Thyroid gland (tissue), 4 donors: ENCODE results near the gene CD6. TPM values are rescaled to one million over a fixed set of nuclear protein-coding genes. Genes with fewer than 3 reads are reported as not detected.

ENCODE experiments used
- DNase-seq, 2 donors: peaks; one replicate each; pipeline ENCODE4 v3.0.0-alpha.2; 2019
- H3K27ac ChIP-seq, 3 donors: fragments of 200-600 bp; sonication (generic); 1 replicate in 2 of 3; 2 replicates in 1 of 3; pipeline ENCODE4 v1.5.1; 2016 to 2019; ENCODE audit warnings: mild to moderate bottlenecking in 1 of 3, moderate library complexity in 1 of 3
- H3K27me3 ChIP-seq: fragments of 200-600 bp; sonication (generic); one replicate; pipeline ENCODE4 v1.5.1; 2019
- H3K36me3 ChIP-seq, 2 donors: fragments of 200-600 bp; sonication (generic); one replicate each; pipeline ENCODE4 v1.5.1; 2016 to 2019
- H3K4me1 ChIP-seq, 2 donors: fragments of 200-600 bp; sonication (generic); one replicate each; pipeline ENCODE4 v1.5.1; 2017 to 2019
- H3K4me3 ChIP-seq, 3 donors: fragments of 200-600 bp; sonication (generic); replicated peaks in 1 of 3; 1 replicate in 2 of 3; 2 replicates in 1 of 3; pipeline ENCODE4 v1.5.1; 2016; ENCODE audit warnings: mild to moderate bottlenecking in 1 of 3
- H3K9me3 ChIP-seq: fragments of 200-600 bp; sonication (generic); one replicate; pipeline ENCODE4 v1.5.1; 2017
- CTCF ChIP-seq, 6 experiments: fragments of 200-600 bp in 3 of 6; fragments of 450-650 bp in 3 of 6; sonication (generic) in 3 of 6; IDR thresholded peaks; one replicate each; pipeline ENCODE4 v1.5.1; 2016 to 2019; ENCODE audit warnings: antibody characterized with exemption in 6 of 6, mild to moderate bottlenecking in 2 of 6, inconsistent platforms in 1 of 6, moderate library complexity in 1 of 6
- POLR2A ChIP-seq, 2 donors: fragments of 450-650 bp; IDR thresholded peaks; one replicate each; pipeline ENCODE4 v1.6.1; 2017; ENCODE audit warnings: antibody characterized with exemption in 2 of 2, mild to moderate bottlenecking in 2 of 2, moderate library complexity in 1 of 2
- WGBS, 2 donors: methylation state at CpG; one replicate each; pipeline ENCODE4 v1.1.5; 2017; 5-methylcytosine and 5-hydroxymethylcytosine counted together
- intact Hi-C: fragments of 100-400 bp; cut with DNase I; formaldehyde crosslinking; loops from one replicate; pipeline ENCODE4 v1.15.1; 2023
- total RNA-seq, 4 donors: library from RNA; depleted of rRNA; stranded (reverse); fragments of >200 nt; gene quantifications; one replicate each; pipeline ENCODE4 v1.2.3, GENCODE V29; 2016

The CD6 gene
- total RNA-seq, 4 donors from 2014 or later: 0.40 to 2.7 (median 0.69) TPM

DNA sequence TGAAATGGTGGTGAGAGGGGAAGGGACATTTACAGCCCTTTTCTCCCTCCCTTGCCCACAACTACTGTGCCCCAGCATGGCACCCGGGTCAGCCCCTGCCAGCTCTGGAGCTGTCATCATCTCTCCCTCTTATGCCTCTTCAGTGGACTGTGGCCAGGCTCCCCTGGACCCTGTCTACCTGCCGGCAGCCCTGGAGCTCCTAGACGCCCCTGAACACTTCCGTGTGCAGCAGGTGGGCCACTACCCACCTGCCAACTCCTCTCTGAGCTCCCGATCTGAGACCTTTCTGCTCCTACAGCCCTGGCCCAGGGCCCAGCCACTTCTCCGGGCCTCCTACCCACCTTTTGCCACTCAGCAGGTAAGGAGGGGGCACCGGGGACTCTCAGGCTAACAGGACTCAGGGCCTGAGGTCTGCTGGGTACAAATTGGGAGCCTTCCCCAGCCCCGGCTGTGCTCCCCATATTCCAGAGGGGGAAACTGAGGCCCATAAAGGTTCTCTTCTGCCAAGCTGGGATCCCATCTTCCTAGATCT lies 44.4 kb upstream of the CD6 start:
- WGBS, 2 donors: 43 to 53% methylated on average over 8 of the region's 8 CpGs
- no peak overlapping the region for H3K4me3 ChIP-seq
- H3K27me3 ChIP-seq: peaks cover 5% of the 10 kb centered on the region
- peaks cover 10 to 24% of the 10 kb centered on the region in 2 donors for H3K4me1 ChIP-seq
- TF ChIP-seq CTCF (IDR thresholded peaks at IDR 0.05): no peak
- TF ChIP-seq POLR2A (IDR thresholded peaks at IDR 0.05): no peak
- H3K9me3 ChIP-seq: no peaks in the 10 kb centered on the region
- intact Hi-C loops: no loop called here
- DNase-seq: no peak
- no peak overlapping the region for H3K27ac ChIP-seq
- peaks cover 7 to 10% of the 10 kb centered on the region in 2 donors for H3K36me3 ChIP-seq

DNA sequence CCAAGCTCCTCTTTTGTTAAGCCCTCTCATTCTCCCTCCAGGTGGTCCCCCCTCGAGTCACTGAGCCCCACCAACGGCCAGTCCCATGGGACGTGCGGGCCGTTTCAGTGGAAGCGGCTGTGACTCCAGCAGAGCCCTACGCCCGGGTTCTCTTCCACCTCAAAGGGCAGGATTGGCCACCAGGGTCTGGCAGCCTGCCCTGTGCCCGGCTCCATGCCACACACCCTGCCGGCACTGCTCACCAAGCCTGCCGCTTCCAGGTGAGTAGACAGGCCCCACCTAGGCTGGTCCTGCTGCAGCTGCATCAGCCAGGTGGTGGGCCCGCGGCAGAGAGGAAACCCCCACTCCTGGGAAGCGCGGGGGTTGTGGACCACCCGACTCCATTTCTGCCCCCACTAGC lies 43.9 kb upstream of the CD6 start:
- Histone ChIP-seq H3K4me1 (peaks cover 10 to 24% of the 10 kb centered on the region in 2 donors), H3K27me3 (peaks cover 5% of the 10 kb centered on the region), H3K27ac (no peak overlapping the region), H3K36me3 (peaks cover 2 to 5% of the 10 kb centered on the region in 2 donors), H3K4me3 (no peak overlapping the region), H3K9me3 (no peaks in the 10 kb centered on the region)
- DNase-seq: peak; percentile 66 to 74
- TF ChIP-seq POLR2A (IDR thresholded peaks at IDR 0.05) (no peak), CTCF (IDR thresholded peaks at IDR 0.05) (peak in 1 of 6 experiments; percentile 12)
- intact Hi-C loops: no loop called here
- 47 to 49% methylated on average over 14 of the region's 16 CpGs for WGBS, 2 donors

GRCh38 chr11:60928563-60929001 lies 42.9 kb upstream of the CD6 start:
- no peak for TF ChIP-seq CTCF (IDR thresholded peaks at IDR 0.05)
- TF ChIP-seq POLR2A (IDR thresholded peaks at IDR 0.05): no peak
- no peak for DNase-seq
- H3K4me1 ChIP-seq: peaks cover 10 to 24% of the 10 kb centered on the region in 2 donors
- H3K27ac ChIP-seq: no peak overlapping the region
- H3K9me3 ChIP-seq: no peaks in the 10 kb centered on the region
- H3K27me3 ChIP-seq: peaks cover 5% of the 10 kb centered on the region
- WGBS, 2 donors: 92 to 95% methylated on average over 9 to 10 of the region's 20 CpGs
- intact Hi-C loops: no loop called here
- no peaks in the 10 kb centered on the region for H3K36me3 ChIP-seq
- H3K4me3 ChIP-seq: no peak overlapping the region

- WGBS, 2 donors: 85 to 89% methylated on average over 4 of the region's 4 CpGs
- Histone ChIP-seq H3K27me3 (peaks cover 1% of the 10 kb centered on the region), H3K27ac (no peak overlapping the region), H3K4me1 (peaks cover 3 to 13% of the 10 kb centered on the region in 2 donors), H3K4me3 (no peak overlapping the region), H3K36me3 (no peaks in the 10 kb centered on the region), H3K9me3 (no peaks in the 10 kb centered on the region)
- DNase-seq: no peak
- TF ChIP-seq POLR2A (IDR thresholded peaks at IDR 0.05) (no peak), CTCF (IDR thresholded peaks at IDR 0.05) (no peak)
- intact Hi-C loops: no loop called here
Measured at GRCh38 chr11:60929764-60930163, 41.7 kb upstream of the CD6 start.

DNA sequence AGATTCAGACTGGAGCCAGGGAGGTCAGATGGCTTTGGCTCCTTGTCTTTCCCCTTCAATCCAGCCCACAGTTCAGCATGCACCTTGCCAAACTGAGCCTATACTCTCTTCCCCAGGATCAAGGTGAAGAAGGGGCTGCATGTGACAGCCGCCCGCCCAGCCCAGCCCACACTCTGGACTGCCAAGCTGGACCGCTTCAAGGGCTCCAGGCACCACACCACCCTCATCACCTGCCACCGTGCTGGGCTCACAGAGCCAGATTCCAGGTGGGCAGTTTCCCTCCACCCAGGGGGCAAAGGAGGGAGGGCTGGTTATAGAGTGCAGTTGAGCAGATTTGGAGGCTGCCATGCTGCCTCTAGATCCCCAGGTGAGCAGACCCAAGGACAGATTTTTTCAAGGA lies 41.1 kb upstream of the CD6 start:
- intact Hi-C loops: no loop called here
- WGBS, 2 donors: 92 to 100% methylated on average over 1 to 2 of the region's 4 CpGs
- TF ChIP-seq CTCF (IDR thresholded peaks at IDR 0.05) (no peak), POLR2A (IDR thresholded peaks at IDR 0.05) (no peak)

More for the DNA sequence above, 41.1 kb upstream of the CD6 start:
- Histone ChIP-seq H3K9me3 (no peaks in the 10 kb centered on the region), H3K4me3 (no peak overlapping the region), H3K36me3 (no peaks in the 10 kb centered on the region), H3K27me3 (no peaks in the 10 kb centered on the region), H3K27ac (no peak overlapping the region), H3K4me1 (peaks cover 0 to 7% of the 10 kb centered on the region in 2 donors)
- DNase-seq: no peak
